GM10847 (cell line): Measurements from ENCODE around the gene MAZ.

Experiments
- POLR2A ChIP-seq: IDR thresholded peaks from 2 replicates; pipeline ENCODE4 v1.6.1; 2011; ENCODE audit not compliant: insufficient read length; ENCODE audit errors: extremely low read depth

MAZ gene

DNA sequence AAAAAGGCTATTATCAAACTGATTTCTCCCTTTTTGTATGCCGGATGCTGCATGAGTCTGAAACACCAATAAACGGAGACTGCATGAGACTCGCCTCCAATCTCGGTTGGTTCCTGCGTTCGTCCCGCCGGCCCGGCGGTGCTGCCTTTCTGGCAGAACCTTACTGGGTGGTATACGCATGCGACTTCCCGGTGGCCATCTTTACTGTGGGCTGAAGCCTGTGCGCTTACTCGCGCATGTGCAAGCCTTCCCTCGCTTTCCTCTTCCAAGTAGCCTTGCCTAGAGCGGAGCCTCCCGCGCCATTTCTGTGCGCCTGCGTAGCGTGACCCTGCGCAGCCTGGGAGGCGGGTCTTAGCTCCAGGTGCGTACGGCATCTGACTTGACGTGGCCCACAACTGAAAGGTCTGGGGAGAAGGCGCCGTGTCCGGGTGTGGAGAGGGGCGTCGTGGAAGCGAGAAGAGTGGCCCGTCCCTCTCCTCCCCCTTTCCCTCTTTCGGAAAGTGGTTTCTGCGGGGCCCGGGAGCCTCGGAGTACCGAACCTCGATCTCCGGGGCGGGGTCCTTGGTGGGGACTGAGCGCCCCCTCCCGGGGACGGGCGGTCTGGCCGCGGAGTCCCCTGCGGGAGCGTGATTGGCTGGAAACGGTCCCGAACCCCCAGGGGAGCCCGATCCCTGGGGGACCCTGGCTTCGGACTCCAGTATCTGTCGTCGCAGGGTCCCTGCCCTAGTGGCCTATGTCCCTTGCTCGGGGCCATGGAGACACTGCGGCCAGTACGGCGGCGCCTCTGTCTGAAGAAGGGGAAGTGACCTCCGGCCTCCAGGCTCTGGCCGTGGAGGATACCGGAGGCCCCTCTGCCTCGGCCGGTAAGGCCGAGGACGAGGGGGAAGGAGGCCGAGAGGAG, 9.7 kb downstream of the MAZ start, which contains the start of gene PAGR1:
Gene PAGR1 (plus strand): TSS at position 360 of the 901 bp plus-strand sequence. CDS start 374 bp downstream, at position 734.
- TF ChIP-seq POLR2A = peak; percentile 88

DNA sequence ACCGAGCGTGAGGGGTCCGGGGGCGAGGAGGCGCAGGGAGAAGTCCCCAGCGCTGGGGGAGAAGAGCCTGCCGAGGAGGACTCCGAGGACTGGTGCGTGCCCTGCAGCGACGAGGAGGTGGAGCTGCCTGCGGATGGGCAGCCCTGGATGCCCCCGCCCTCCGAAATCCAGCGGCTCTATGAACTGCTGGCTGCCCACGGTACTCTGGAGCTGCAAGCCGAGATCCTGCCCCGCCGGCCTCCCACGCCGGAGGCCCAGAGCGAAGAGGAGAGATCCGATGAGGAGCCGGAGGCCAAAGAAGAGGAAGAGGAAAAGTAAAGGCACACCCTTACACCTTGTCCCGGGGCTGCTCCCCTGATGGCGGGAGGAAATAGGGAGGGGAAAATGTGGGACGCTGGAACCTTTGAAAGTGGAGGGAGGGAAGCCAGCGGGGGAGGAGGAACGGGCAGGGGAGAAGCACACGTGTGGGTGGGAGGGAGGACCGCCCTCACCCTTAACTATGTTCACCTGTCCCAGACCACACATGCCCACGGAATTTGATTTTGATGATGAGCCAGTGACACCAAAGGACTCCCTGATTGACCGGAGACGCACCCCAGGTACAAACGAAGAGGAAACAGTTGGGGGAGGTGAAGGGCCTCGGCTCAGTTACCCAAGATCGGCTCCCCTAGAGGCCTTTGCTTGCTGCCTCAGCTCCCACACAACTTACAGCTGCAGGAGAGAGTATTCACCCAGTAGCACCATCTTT, 10.5 kb downstream of the MAZ start:
- TF ChIP-seq POLR2A = no peak

DNA sequence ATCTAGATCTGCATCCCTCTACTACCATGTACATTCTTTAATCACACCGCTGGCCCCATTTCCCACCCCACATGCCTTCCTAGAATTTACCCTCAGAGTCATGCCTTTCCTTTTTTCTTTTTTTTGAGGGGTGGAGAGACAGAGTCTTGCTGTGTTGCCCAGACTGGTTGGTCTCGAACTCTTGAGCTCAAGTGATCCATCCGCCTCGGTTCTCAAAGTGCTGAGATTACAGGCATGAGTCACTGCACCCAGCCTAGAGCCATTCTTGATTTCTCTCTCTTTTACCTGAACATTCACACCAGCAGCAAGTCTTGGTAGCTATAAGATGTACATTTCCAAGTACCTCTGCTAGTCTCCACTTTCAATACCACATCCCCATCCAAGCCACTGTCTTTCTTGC, 11.8 kb downstream of the MAZ start:
- TF ChIP-seq POLR2A = no peak

DNA sequence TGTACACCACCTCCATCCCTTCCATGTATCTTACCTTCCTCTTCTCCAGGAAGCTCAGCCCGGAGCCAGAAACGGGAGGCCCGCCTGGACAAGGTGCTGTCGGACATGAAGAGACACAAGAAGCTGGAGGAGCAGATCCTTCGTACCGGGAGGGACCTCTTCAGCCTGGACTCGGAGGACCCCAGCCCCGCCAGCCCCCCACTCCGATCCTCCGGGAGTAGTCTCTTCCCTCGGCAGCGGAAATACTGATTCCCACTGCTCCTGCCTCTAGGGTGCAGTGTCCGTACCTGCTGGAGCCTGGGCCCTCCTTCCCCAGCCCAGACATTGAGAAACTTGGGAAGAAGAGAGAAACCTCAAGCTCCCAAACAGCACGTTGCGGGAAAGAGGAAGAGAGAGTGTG, 13.2 kb downstream of the MAZ start:
- TF ChIP-seq POLR2A = no peak

DNA sequence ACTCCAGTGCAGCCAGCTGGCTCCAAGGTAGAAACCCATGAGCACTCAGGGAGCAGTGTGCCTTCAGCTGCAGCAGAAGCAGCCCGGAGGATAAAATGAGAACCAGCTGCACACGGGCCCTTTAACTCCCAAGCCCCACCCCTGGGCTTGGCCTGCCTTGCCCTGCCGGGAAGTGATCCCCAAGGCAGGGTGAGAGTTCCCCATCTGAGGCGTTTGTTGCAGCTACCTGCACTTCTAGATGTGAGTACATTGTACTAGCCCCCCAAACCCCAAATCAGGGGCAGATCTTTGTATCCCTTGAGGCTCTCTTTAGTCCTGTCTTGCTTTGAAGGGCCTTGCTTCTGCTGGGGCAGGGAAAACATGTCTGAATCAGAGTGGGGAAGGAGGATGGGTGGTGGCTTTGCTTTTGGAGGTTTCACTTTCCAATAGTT, 14.0 kb downstream of the MAZ start, which contains the start of gene MVP:
Gene MVP (plus strand): TSS at position 192 of the 431 bp plus-strand sequence. CDS start 10,088 bp downstream, outside the sequence.
- no peak for TF ChIP-seq POLR2A

DNA sequence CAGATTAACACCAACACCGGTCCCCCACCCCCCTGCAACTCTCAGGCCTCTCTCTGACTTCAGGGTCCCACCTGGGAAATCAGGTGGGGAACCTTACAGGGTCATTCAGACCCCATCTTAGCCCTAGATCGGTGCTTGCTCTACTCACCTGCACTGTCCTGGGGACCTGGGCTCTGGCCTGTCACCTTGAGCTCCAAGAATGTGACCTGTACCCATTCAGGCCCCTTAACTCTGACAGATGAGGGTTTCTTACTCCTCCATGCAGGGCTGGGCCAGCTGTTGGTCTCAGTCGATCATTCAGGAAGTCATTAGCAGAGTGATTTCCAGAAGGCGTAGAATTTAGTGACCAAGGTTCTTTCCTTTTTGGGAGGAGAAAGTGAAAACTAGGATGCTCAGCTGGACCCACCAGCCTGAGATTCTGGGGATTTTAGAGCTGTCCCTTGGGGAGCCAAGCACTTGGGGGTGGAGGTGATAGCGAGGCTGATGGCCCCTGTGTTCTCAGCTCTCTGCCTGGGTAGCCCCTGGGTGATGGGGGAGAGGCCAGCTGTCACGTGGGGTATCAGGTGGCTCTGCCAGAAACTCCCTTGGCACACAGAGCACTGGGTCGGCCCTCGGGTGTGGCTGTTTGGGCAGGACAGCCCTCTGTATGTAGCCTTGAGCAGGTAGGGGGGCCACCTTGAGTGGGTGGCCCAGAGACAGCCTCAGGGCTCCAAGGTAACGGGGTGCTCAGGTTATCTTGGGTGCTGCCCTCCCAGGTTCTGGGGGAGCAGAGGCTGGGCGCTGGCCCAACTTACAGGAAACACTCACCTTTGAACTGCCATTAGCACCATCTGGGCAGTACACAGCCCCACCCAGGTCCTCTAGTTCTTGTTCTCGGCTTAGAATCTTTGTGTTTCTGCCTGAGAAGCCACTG, 14.7 kb downstream of the MAZ start:
- peak; percentile 49 for TF ChIP-seq POLR2A

DNA sequence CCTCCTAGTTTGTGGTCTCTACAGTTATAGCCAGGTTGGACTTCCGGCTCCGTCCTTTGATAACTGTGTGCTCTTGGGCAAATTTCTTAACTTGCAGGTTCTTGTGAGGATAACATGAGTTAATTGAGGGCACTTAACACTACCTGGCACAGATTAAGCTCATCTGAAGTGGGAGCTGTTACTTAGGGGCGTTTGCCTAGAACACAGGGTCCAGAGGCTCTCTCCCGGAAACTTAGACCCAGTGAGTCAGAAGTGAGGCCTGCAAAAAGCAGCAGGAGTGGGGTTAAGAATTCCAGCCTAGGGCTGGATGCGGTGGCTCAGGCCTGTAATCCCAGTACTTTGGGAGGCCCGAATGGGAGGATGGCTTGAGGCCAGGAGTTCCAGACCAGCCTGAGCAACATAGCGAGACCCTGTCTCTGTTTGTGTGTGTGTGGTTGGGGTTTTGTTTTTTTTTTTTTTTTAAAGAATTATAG, 15.3 kb downstream of the MAZ start:
- TF ChIP-seq POLR2A = no peak

DNA sequence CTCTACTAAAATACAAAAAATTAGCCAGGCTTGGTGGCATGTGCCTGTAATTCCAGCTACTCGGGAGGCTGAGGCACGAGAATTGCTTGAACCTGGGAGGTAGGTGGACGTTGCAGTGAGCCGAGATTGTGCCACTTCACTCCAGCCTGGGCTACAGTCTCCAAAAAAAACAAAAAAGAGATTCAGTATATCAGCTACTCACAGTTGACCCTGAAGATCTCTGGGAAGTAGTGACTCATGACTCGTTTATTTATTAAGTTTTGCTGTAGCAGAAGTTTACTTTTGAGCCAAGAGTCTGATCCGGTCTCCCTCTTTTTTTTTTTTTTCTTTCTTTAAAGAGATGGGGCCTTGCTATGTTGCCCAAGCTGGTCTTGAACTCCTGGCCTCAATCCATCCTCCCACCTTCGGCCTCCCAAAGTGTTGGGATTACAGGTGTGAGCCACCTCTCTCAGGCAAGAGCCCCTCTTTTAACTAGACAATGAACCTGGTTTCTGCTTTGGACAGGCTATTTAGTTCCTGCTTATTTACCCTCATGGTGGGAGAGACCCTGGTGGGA, 18.3 kb downstream of the MAZ start:
- TF ChIP-seq POLR2A = no peak

DNA sequence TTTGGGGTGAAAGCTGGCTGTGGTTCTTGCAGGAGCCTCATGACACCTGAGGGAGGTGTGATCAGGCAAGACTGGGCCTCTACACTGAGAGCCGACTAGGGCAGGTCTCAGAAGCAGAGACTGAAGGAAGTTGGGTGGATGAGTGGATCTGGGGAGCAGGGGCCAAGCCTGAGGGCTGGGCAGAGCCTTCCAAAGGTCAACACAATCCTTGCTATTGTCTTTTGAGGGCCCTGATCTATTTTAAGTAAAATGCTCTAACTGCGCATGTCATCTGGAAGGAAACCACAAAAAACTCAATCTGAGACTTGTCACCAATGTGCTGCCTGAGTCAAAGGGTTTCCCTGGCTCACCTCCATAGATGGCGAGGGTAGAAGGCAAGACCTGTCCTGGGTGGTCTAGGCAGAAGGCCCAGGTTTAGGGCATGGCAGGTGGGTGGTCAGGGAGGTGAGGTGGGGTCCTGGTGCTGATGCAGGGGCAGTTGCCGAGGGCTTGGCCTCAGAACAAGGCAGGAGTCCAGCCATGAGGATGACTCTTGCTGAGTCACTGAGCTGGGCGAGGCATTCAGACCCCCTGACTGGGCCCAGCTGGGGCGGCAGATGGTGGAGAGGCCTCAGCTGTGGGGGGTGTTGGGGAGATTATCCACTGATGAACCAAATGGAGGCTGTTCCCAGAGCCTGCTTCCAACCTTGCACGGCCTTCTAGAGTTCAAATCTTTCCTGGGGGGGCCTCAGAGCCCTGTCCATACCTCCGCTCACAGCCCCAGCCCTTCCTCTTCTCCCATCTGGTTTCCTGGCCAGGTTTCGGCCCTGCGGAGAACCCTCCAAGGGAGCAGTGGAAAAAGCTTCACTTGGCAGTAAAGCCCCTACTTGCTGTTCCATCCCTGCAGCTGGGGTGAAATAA, 19.1 kb downstream of the MAZ start:
- TF ChIP-seq POLR2A = no peak

DNA sequence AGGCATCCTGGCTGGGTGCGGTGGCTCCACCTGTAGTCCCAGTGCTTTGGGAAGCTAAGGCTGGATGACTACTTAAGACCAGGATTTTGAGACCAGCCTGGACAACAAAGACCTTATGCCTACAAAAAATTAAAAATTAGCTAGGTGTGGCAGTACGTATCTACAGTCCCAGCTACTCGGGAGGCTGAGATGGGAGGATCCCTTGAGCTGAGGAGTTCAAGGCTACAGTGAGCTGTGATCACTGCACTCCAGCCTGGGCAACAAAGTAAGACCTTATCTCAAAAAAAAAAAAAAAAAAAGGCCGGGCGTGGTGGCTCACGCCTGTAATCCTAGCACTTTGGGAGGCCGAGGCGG, 20.0 kb downstream of the MAZ start:
- no peak for TF ChIP-seq POLR2A

DNA sequence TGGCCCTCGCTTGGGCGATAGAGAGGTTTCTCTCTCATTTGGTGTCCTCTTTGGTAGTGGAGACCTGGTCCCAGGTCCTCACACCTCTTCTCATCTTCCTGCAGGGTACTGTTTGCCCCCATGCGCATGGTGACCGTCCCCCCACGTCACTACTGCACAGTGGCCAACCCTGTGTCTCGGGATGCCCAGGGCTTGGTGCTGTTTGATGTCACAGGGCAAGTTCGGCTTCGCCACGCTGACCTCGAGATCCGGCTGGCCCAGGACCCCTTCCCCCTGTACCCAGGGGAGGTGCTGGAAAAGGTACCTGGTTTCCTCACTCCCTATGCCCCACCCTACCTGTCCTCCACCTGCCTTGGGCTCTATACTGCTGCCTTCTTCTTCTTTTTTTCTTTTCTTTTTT, 24.4 kb downstream of the MAZ start:
- TF ChIP-seq POLR2A = no peak

DNA sequence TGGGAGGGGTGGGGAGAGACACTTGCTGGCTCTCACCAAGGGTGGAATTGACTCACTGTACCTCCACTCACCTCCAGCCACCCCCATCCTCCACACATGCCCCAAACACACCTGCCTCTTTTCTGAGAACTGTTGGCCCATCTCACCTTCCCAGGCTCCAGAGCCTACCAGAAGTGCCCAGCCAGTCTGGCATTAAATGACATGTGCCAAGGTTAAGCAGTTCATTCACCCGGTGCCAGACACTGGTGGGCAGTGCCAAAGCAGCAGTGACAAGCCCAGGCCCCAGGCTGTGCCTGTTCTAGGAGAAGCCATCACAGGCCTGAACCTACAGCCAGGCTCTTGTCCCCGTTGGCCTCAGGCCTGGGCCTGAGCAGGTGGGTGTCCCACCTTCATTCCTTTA, 25.2 kb downstream of the MAZ start:
- no peak for TF ChIP-seq POLR2A

DNA sequence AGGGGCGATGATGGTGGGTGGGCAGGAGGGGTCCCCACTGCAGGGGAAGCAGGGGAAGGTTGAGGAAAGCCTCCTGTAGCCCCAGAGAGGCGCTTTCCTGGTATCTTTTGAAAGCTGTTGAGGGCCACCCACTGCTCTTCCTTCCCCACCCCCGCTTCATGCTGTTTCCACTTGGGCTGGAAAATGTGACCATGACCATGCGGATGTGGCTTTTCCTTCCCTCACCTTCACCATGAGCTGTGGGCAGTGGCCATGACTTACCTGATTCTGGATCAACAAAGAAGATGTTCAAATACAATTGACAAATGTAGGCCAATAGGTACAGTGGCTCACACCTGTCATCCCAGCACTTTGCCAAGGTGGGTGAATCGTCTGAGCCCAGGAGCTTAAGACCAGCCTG, 27.8 kb downstream of the MAZ start:
- TF ChIP-seq POLR2A = no peak

DNA sequence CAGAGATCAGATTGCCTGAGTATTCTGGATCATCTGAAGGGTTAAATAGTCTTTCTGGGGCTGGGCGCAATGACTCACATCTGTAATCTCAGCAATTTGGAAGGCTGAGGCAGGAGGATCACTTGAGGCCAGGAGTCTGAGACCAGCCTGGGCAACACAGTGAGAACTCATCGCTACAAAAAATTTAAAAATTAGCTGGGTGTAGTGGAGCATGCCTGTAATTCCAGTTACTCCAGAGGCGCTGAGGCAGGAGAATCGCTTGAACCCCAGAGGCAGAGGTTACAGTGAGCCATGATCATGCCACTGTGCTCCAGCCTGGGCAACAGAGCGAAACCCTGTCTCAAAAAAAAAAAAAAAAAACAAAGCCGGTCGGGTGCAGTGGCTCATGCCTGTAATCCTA, 29.6 kb downstream of the MAZ start:
- no peak for TF ChIP-seq POLR2A

DNA sequence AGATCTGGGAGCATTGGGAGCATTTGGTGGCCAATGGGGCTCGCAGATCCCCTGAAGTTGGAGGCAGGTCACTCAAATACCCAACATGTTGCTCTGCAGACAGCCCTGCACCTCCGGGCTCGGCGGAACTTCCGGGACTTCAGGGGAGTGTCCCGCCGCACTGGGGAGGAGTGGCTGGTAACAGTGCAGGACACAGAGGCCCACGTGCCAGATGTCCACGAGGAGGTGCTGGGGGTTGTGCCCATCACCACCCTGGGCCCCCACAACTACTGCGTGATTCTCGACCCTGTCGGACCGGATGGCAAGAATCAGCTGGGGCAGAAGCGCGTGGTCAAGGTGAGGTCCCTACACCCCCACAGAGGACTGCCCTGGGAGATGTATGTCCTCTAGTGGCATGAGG, 30.3 kb downstream of the MAZ start:
- TF ChIP-seq POLR2A = no peak
